ENCODE results near the gene MC3R.

GRCh38 chr20:56222945-56223344 is 25.6 kb upstream of the MC3R start:
- TF ChIP-seq, protein P1, sequence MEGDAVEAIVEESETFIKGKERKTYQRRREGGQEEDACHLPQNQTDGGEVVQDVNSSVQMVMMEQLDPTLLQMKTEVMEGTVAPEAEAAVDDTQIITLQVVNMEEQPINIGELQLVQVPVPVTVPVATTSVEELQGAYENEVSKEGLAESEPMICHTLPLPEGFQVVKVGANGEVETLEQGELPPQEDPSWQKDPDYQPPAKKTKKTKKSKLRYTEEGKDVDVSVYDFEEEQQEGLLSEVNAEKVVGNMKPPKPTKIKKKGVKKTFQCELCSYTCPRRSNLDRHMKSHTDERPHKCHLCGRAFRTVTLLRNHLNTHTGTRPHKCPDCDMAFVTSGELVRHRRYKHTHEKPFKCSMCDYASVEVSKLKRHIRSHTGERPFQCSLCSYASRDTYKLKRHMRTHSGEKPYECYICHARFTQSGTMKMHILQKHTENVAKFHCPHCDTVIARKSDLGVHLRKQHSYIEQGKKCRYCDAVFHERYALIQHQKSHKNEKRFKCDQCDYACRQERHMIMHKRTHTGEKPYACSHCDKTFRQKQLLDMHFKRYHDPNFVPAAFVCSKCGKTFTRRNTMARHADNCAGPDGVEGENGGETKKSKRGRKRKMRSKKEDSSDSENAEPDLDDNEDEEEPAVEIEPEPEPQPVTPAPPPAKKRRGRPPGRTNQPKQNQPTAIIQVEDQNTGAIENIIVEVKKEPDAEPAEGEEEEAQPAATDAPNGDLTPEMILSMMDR (IDR thresholded peaks at IDR 0.05; ENCODE audit: insufficient read depth, low read length), result no peak
- TF ChIP-seq POLR2AphosphoS5 (IDR thresholded peaks at IDR 0.05; ENCODE audit: low read depth), result no peak
- TF ChIP-seq GABPA (IDR thresholded peaks at IDR 0.05; ENCODE audit: low read depth), result no peak
- TF ChIP-seq, protein P2, sequence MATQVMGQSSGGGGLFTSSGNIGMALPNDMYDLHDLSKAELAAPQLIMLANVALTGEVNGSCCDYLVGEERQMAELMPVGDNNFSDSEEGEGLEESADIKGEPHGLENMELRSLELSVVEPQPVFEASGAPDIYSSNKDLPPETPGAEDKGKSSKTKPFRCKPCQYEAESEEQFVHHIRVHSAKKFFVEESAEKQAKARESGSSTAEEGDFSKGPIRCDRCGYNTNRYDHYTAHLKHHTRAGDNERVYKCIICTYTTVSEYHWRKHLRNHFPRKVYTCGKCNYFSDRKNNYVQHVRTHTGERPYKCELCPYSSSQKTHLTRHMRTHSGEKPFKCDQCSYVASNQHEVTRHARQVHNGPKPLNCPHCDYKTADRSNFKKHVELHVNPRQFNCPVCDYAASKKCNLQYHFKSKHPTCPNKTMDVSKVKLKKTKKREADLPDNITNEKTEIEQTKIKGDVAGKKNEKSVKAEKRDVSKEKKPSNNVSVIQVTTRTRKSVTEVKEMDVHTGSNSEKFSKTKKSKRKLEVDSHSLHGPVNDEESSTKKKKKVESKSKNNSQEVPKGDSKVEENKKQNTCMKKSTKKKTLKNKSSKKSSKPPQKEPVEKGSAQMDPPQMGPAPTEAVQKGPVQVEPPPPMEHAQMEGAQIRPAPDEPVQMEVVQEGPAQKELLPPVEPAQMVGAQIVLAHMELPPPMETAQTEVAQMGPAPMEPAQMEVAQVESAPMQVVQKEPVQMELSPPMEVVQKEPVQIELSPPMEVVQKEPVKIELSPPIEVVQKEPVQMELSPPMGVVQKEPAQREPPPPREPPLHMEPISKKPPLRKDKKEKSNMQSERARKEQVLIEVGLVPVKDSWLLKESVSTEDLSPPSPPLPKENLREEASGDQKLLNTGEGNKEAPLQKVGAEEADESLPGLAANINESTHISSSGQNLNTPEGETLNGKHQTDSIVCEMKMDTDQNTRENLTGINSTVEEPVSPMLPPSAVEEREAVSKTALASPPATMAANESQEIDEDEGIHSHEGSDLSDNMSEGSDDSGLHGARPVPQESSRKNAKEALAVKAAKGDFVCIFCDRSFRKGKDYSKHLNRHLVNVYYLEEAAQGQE (IDR thresholded peaks at IDR 0.05; ENCODE audit: insufficient replicate concordance, low read depth), result no peak
- TF ChIP-seq SPI1 (IDR thresholded peaks at IDR 0.05; ENCODE audit: borderline replicate concordance, low read depth), result no peak
